Thoracic aorta (tissue), 2 donors: ENCODE data around the gene GPR137. TPM values are rescaled to one million over a fixed set of nuclear protein-coding genes. Genes with fewer than 3 reads are reported as not detected.

Experiments used
- ATAC-seq: fragments of 150-250 bp; one replicate; pipeline ENCODE4 v1.8.0; 2017; ENCODE audit warnings: low read depth; ENCODE audit not compliant: insufficient number of reproducible peaks, low FRiP score
- DNase-seq: peaks from one replicate; pipeline ENCODE4 v3.0.0-alpha.2; 2020; ENCODE audit warnings: low spot score
- H3K27ac ChIP-seq, 2 donors: fragments of 200-600 bp; sonication (generic); 1 replicate in 1 of 2; 2 replicates in 1 of 2; pipeline ENCODE4 v1.5.1; 2016; ENCODE audit warnings: mild to moderate bottlenecking in 2 of 2, moderate library complexity in 2 of 2
- H3K27me3 ChIP-seq: fragments of 200-600 bp; sonication (generic); replicated peaks from 2 replicates; pipeline ENCODE4 v1.6.0; 2016; ENCODE audit warnings: mild to moderate bottlenecking; ENCODE audit not compliant: insufficient read depth
- H3K36me3 ChIP-seq: fragments of 200-600 bp; sonication (generic); one replicate; pipeline ENCODE4 v1.5.1; 2016
- H3K4me1 ChIP-seq, 2 donors: fragments of 200-600 bp; sonication (generic); 1 replicate in 1 of 2; 2 replicates in 1 of 2; pipeline versions ENCODE4 v1.5.1 to v1.6.0; 2016; ENCODE audit warnings: low read depth in 2 of 2, mild to moderate bottlenecking in 1 of 2; ENCODE audit not compliant: control insufficient read depth in 1 of 2
- H3K4me3 ChIP-seq: fragments of 200-600 bp; sonication (generic); 2 replicates; pipeline ENCODE4 v1.5.1; 2016; ENCODE audit warnings: mild to moderate bottlenecking
- H3K9me3 ChIP-seq: fragments of 200-600 bp; sonication (generic); 2 replicates; pipeline ENCODE4 v1.5.1; 2016
- CTCF ChIP-seq: fragments of 200-600 bp; sonication (generic); IDR thresholded peaks from one replicate; pipeline ENCODE4 v1.5.1; 2019; ENCODE audit warnings: antibody characterized with exemption
- total RNA-seq, 2 donors: library from RNA; depleted of rRNA; stranded (reverse); fragments of >200 nt; gene quantifications; one replicate each; pipeline versions ENCODE4 v1.1.0 to v1.2.3, GENCODE V29; 2016

The GPR137 gene
- total RNA-seq, 2 donors from 2014 or later, result 8.7 to 19.0 TPM

- DNase-seq, result no peak
- no peak for TF ChIP-seq CTCF
- no peak overlapping the region for H3K27ac ChIP-seq
- no peak for ATAC-seq
- H3K27me3 ChIP-seq, result no peaks in the 10 kb centered on the region
- H3K4me1 ChIP-seq, result peaks cover 0 to 12% of the 10 kb centered on the region in 2 donors
- no peaks in the 10 kb centered on the region for H3K9me3 ChIP-seq
- H3K36me3 ChIP-seq, result peaks cover 7% of the 10 kb centered on the region
- H3K4me3 ChIP-seq, result no peak overlapping the region
These were observed 39.2 kb downstream of the GPR137 start for GRCh38 chr11:64324692-64325469.

- H3K27ac ChIP-seq, result no peak overlapping the region
- H3K36me3 ChIP-seq, result no peaks in the 10 kb centered on the region
- no peaks in the 10 kb centered on the region for H3K9me3 ChIP-seq
- no peak overlapping the region for H3K4me3 ChIP-seq
- ATAC-seq (no peak), DNase-seq (no peak)
- H3K4me1 ChIP-seq, result peaks cover 0 to 20% of the 10 kb centered on the region in 2 donors
- H3K27me3 ChIP-seq, result no peaks in the 10 kb centered on the region
- TF ChIP-seq CTCF, result no peak
These were observed 41.7 kb downstream of the GPR137 start for GRCh38 chr11:64327375-64327774.

GRCh38 chr11:64327993-64328392, 42.3 kb downstream of the GPR137 start:
- H3K36me3 ChIP-seq, result no peaks in the 10 kb centered on the region

GRCh38 chr11:64330888-64331287, 45.2 kb downstream of the GPR137 start:
- ATAC-seq, result no peak
- no peaks in the 10 kb centered on the region for H3K9me3 ChIP-seq
- no peak overlapping the region for H3K27ac ChIP-seq
- no peak overlapping the region for H3K4me3 ChIP-seq
- no peak for TF ChIP-seq CTCF
- H3K27me3 ChIP-seq, result no peaks in the 10 kb centered on the region
- DNase-seq, result no peak
- H3K36me3 ChIP-seq, result no peaks in the 10 kb centered on the region
- H3K4me1 ChIP-seq, result peaks cover 0 to 20% of the 10 kb centered on the region in 2 donors

More at GRCh38 chr11:64327993-64328392, 42.3 kb downstream of the GPR137 start:
- Histone ChIP-seq H3K4me3 (no peak overlapping the region), H3K4me1 (peaks cover 0 to 20% of the 10 kb centered on the region in 2 donors), H3K27ac (no peak overlapping the region), H3K27me3 (no peaks in the 10 kb centered on the region), H3K9me3 (no peaks in the 10 kb centered on the region)
- no peak for TF ChIP-seq CTCF
- no peak for DNase-seq
- no peak for ATAC-seq

GRCh38 chr11:64331569-64332371, 46.1 kb downstream of the GPR137 start:
- Histone ChIP-seq H3K27me3 (no peaks in the 10 kb centered on the region), H3K9me3 (no peaks in the 10 kb centered on the region), H3K4me3 (no peak overlapping the region), H3K36me3 (no peaks in the 10 kb centered on the region), H3K27ac (no peak overlapping the region), H3K4me1 (peaks cover 0 to 20% of the 10 kb centered on the region in 2 donors)
- ATAC-seq (no peak), DNase-seq (no peak)
- peak; percentile 21 for TF ChIP-seq CTCF
